GOT3 (cell line): ENCODE results near the gene PLA2G1B.

Experiments used
- DNase-seq: peaks from one replicate; lab custom pipeline; 2025; ENCODE audit warnings: mixed read lengths; lab: John Stamatoyannopoulos, UW

PLA2G1B gene

DNA sequence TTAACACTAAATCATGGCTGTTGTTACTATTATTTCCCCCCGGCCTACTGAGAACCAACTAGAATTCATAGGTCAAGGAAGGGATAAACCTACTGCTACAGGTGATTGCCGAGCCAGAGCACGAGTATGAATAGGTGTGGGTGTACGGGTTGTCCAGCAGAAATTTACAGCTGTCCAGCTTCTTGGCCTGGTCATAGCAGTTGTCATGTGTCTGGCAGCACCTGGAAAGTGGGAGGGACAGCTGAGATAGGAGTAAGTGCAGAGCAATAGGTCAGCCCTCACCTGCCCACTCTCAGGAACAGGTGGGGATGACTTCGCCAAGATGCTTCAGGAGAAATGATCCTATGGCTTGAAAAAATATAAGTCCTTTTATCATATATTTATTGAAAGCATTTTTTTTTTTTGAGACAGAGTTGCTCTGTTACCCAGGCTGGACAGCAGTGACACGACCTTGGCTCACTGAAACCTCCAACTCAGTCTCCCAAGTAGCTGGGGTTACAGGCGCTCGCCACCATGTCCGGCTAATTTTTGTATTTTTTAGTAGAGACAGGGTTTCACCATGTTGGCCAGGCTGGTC, 2.6 kb downstream of the PLA2G1B start:
- no peak for DNase-seq

DNA sequence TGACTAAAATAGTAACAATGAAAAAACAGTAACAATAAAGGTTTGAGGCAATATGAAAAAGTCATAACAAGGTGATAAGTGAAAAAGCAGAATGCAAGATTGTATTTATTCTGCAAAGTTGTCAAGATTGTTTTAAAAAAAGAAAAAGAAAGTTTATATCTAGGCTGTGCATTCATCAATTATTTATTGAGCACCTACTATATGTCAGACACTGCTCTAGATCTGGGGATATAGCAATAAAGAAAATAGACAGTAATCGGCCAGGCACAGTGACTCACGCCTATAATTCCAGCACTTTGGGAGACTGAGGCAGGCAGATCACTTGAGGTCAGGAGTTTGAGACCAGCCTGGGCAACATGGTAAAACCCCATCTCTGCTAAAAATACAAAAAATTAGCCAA, 3.8 kb downstream of the PLA2G1B start:
- DNase-seq = no peak

DNA sequence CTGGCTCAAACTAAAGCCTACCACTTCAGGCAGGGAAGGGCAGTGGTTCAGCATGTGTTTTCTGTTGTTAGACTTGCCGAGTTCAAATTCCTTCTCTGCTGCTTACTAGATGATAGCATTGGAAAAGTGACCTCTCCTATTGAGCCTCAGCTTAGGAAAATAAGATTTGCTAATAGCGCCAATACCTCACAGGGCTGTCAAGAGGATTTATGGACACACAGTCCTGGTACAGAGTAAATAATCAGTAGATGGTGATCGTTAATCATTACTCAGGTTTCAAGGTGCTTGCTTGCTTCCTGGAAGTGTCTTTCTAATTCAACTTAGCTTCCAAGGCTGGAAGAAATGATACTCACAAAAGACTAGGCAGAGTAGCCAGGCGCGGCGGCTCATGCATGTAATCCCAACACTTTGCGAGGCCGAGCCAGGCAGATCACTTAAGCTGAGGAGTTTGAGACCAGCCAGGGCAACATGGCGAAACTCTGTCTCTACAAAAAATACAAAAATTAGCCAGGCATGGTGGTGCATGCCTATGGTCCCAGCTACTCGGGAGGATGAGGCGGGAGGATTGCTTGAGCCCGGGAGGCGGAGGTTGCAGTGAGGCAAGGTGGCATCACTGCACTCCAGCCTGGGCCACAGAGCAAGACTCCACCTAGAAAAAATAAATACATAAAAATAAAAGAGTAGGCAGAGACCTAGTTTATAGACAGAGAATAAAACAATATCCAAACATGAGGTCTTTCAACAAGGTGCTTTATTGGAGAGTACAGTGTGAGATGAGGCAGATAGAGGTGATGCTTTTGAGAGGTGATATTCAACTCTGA, 6.0 kb downstream of the PLA2G1B start:
- no peak for DNase-seq

DNA sequence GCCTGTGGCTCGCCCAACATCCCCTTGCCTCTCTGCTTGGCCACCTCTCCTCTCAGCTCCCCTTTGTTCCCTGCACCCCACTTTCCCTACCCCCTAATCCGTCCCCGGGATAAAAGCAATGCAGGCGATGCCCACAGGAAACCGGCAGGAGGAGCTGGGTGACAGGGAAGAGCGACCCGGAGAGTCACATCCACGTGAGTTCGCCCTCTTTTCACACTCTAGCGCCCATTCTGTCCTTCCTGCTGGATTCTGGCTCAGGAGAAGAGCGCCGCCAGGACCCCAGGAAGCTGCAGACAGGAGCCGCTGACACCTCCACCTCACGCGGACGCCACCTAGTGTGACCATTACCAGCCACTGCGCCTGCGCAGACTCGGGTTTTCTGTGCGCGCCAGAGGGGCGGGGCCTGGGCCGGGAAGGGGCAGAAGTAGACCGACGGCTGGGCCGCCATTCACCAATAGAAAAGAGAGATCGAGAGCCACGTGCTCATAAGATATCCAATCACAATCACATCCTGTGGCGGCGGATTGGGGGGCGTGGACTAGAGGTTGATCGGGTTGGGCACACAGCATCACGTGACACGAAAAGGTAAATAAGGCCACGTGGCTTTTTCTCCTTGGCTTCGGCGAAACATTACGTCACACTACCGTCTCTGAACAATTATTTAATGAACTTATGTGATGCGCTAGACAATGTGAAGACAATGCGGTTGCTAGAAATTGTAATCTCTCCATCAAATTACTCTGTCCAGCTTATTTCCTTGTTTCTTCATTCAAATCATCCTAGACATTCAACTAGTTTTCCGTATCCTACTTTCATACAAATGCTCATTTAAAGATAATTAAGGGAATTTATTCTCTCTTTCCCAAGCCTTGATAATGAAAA, 10.1 kb downstream of the PLA2G1B start:
- peak; percentile 95 for DNase-seq

DNA sequence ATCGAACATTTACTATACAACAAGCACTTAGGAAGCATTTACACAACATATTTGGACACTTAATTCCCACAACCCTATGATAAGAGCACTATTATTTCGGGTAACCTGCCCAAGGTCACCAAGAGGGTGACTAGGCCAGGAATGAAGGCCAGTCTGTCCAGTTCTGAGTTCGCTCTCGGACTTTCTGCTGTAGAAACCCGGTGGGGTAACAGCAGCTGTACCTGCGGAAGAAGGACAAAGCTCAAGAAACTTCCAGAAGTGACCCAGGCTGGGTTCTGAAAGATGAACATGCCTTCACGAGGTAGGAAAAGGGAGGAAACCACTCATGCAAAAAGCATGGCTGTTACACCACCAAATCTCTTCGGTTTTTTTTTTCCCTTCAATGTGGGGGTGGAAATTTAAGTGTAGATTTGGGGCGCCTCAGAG, 10.8 kb downstream of the PLA2G1B start:
- DNase-seq = no peak

DNA sequence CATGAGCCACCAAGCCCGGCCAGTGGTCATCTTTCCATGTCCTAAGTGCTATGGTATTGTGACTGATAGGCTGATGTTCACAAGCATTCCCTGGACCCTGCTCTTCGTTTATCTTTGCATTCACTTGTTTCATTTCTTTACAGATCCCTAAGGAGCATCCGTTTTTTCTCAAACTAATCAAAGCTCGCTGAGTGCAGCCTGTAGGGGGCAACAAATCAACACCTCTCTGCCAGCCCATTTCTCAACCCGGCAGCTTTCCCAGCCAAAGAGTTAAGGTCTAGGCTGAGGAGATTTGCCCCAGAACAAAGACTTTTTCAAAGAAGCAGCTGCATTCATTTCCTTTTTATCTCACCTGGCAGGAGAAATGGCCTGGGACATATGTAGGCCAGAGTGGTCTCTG, 13.4 kb downstream of the PLA2G1B start:
- no peak for DNase-seq

DNA sequence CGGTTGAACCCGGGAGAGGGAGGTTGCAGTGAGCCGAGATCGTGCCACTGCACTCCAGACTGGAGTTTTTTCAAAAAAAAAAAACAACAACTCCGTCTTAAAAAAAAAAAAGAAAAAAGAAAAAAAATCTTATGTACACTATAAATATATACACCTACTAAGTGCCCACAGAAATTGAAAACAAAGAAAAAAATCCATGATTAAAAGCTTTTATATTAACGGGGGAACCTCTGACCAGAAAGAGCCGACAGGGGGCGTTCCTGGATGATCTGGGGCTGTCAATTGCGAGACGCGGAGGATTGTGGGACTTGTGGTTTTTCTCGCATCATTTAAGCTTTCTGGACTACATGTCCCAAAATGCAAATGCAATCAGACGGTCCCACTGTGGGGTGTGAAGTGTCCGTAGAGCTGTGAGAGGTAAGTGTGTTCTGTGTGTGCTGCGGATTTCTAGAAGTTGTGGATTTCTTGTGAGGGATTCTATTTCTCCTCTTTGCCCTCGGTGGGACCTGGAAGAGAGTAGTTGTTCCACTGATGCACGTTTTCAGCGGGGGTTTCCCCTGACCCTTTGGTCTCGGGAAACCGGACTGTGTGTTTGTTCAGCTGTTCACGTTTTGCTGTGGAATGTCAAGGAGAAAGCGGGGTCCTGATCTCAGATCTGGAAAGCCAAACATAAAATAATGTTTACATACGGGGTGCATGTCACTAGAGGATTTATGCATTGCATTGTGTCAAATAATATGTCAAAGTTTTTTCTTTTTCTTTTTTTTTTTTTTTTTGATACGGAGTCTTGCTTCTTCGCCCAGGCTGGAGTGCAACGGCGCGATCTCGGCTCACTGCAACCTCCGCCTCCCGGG, 25.4 kb downstream of the PLA2G1B start, which contains the start of gene SIRT4:
Gene SIRT4 (plus strand): TSS at position 360 of the 854 bp plus-strand sequence. CDS start 1,241 bp downstream, outside the sequence.
- peak; percentile 49 for DNase-seq

DNA sequence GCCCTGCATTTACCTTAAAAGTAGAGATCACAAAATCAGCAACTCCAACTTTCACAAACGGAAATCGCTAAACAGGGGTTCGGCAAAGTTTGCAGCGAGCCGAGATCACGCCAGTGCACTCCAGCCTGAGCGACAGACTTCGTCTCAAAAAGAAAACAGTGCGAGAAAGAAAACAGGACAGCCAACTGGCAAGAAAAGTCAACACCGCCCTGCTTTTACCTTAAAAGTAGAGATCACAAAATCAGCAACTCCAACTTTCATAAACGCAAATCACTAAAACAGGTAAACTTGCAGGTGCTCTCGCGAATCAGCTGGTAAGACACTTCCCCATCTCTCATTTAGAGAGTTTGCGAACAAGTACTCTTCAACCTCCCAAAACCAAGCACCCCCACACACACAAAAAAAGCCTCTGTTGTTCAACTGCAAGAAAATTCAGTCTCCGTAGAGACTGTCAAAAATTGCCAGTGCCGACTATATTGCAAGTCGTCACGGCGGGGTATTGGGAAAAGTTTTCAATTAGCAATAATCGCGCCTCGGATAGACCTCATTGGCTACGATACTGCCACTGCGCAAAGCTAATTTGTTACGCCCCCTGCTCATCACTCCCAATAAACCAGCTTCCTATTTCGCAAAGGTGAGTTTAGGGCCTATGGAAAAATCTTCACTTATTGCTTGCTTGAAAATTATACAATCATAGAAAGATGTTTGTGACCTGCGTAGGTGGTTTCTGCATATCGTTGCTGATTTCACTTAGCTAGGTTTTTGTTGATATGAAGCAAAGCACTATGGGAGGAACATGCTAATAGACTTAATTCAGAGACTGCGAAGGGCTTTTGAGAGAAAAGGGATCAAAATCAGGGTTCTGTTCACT, 34.7 kb downstream of the PLA2G1B start, which contains the start of gene RNU4-1:
Gene RNU4-1 (minus strand): TSS at position 577 of the 871 bp plus-strand sequence.
- peak; percentile 69 for DNase-seq

DNA sequence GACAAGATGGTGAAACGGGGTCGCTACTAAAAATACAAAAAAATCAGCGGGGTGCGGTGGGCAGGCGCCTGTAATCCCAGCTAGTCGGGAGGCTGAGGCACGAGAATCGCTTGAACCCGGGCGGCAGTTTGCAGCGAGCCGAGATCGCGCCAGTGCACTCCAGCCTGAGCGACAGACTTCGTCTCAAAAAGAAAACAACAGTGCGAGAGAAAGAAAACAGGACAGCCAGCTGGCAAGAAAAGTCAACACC, 35.2 kb downstream of the PLA2G1B start:
- DNase-seq = no peak

DNA sequence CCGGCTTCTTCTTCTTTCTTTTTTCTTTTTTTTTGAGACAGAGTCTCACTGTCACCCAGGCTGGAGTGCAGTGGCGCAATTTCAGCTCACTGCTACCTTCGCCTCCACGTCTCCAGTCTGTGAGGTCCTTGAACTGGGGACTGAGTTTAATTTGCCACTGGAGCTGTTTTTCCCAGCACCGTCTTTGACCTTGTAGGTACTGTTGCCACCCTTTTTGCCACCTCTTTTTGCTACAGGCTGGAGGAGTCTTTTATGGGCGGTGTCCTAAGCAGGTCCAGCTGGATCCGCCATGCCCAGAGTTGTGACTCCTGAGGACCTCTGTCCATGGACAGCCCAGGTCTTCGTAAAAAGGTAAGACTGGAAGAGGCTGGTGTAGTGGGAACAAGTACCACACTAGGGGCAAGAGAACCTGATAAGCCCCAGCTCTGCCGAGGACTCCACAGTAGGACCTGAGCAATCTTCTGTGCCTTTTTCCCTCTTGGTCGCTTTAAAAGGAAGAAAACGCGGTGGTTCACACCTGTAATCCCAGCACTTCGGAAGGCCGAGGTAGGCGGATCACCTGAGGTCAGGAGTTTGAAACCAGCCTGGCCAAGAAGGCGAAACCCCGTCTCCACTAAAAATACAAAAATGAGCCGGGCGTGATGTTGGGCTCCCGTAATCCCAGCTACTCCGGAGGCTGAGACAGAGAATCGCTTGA, 36.8 kb downstream of the PLA2G1B start:
- peak; percentile 68 for DNase-seq

DNA sequence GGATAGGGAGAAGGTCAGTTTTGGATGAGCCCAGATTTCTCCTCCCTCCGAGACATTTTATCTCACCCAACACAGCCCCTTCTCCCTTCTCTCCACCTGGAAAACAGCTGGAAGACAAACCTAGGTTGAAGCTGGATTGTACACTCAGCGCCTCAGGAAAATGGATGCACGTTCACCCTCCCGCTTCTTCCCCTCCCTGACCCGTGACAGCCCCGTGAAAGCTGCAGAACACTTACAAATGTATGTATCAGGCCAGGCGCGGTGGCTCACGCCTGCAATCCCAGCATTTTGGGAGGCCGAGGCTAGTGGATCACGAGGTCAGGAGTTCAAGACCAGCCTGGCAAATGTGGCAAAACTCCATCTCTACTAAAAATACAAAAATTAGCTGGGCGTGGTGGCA, 40.1 kb downstream of the PLA2G1B start:
- DNase-seq = no peak

DNA sequence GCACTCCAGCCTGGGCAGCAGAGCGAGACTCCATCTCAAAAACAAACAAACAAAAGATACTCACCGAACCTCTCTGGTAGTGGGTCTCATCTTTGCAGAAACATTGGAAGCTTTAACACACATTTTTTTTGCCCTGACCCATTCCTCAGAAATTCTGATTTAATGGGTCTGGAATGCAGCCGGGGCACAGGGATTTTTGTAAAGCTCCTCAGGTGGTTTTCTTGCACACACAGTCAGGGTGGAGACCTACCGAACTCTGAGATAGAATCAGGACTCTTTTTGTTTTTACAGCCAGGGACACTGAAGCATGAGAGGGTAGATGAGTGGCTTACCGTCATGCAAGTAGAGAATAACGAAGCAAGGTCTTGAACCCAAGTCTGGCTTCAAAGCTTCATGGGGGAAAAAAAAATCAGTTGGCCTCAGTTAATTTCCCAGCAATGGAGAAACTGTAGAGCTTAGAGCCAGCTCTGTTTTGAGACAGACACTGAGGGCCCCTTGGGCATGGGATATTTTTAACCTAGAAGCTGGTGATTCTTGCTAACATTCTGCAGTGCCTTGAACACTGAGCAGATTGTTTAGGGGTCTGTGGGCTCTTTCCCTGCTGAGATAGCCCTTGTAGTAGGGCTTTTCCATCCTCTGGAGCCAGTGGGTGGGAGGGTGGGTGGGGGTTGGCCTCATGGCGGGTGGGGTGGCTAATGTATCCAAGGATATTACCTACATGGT, 40.6 kb downstream of the PLA2G1B start:
- no peak for DNase-seq

DNA sequence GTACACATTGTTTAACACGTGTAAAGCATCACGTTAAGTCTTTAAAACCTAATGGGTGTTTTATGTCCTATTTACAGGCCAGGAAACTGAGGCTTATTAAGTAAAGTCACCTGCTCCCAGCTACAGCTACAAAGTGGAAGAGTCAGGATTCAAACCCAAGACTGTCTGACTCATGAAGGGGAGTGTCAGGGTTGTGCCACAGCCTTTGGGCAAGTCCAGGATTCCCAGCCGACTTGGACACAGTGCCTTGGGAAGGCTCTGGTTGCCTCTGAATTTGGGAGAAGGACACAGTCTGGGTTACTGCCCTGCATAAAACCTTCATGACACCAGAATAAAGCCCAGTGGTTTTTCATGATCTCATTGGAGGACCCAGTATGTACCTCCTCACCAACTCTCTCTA, 43.2 kb downstream of the PLA2G1B start:
- DNase-seq = no peak

DNA sequence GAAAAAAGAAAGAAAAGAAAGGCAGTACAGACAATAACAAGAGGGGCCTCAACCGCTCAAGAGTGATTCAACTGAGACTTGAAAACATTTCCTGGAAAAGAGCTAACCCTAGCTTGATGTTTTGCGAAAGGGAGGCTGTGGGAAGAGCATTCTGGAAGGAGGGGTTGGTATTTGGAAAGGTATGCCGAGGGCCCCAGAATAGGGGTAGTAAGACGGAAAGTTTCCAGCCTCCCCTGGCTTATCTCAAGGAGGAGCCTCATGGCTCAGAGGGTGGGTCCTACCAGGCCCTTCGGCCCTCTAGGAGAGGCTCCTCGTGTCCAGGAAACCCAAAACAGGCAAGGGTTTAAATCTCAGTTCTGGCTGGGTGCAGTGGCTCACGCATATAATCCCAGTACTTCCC, 44.3 kb downstream of the PLA2G1B start:
- no peak for DNase-seq

DNA sequence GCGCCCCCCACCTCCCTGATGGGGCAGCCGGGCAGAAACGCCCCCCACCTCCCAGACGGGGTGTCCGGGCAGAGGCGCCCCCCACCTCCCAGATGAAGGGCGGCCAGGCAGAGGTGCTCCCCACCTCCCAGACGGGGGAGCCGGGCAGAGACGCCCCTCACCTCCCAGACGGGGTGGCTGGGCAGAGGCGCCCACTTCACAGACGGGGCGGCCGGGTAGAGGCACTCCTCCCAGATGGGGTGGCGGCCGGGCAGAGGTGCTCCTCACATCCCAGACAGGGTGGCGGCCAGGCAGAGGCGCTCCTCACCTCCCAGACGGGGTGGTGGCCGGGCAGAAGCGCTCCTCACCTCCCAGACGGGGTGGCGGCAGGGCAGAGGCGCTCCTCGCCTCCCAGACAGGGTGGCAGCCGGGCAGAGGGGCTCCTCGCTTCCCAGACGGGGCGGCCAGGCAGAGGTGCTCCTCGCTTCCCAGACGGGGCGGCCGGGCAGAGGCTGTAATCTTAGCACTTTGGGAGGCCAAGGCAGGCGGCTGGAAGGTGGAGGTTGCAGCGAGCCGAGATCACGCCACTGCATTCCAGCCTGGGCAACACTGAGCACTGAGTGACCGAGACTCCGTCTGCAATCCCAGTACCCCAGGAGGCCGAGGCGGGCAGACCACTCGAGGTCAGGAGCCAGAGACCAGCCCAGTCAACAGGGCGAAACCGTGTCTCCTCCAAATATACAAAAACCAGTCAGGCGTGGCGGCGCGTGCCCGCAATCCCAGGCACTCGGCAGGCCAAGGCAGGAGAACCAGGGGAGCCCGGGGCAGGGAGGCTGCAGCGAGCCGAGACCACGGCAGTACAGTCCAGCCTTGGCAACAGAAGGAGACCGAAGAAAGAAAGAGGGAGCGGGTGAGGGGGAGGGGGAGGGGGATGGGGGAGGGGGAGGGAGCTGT, 49.2 kb downstream of the PLA2G1B start:
- DNase-seq = no peak

DNA sequence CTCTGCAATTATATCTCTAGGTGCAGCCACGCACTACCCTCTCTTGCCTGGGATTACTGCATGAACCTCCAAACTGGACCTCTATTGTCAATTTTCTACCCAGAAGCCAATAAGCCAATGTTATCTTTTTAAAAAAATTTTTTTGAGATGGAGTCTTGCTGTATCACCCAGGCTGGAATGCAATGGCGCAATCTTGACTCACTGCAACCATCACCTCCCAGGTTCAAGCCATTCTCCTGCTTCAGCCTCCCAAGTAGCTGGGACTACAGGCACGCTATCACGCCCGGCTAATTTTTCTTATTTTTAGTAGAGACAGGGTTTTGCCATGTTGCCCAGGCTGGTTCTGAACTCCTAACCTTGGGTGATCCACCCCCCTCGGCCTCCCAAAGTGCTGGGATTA, 50.8 kb downstream of the PLA2G1B start:
- DNase-seq = no peak
